AG04449 (cell line): ENCODE results near the gene NR0B2.

Experiments
- CTCF ChIA-PET: fragments of 350-600 bp; formaldehyde crosslinking; extraction: SDS; loops from one replicate; lab custom pipeline; 2021; ENCODE audit warnings: antibody characterized with exemption; lab: Yijun Ruan, JAX
- POLR2A ChIA-PET: fragments of 400-600, 350-600 bp; formaldehyde crosslinking; extraction: SDS; loops from one replicate; lab custom pipeline; 2020; ENCODE audit warnings: antibody characterized with exemption, inconsistent platforms; lab: Yijun Ruan, JAX
- DNase-seq: peaks from one replicate; pipeline ENCODE4 v3.0.0-alpha.2; 2010; ENCODE audit warnings: low read depth, low spot score
- H3K4me3 ChIP-seq: 2 replicates; pipeline ENCODE4 v1.5.1; 2011; ENCODE audit warnings: low read depth, mild to moderate bottlenecking, control low read depth, low read length
- TF ChIP-seq, protein P1 (sequence below): IDR thresholded peaks from one replicate; pipeline ENCODE4 v1.5.1; 2011; ENCODE audit warnings: mild to moderate bottlenecking, moderate library complexity, low read length, control low read depth, inconsistent platforms; ENCODE audit not compliant: insufficient read depth; ENCODE audit errors: missing control alignments

NR0B2 gene

DNA sequence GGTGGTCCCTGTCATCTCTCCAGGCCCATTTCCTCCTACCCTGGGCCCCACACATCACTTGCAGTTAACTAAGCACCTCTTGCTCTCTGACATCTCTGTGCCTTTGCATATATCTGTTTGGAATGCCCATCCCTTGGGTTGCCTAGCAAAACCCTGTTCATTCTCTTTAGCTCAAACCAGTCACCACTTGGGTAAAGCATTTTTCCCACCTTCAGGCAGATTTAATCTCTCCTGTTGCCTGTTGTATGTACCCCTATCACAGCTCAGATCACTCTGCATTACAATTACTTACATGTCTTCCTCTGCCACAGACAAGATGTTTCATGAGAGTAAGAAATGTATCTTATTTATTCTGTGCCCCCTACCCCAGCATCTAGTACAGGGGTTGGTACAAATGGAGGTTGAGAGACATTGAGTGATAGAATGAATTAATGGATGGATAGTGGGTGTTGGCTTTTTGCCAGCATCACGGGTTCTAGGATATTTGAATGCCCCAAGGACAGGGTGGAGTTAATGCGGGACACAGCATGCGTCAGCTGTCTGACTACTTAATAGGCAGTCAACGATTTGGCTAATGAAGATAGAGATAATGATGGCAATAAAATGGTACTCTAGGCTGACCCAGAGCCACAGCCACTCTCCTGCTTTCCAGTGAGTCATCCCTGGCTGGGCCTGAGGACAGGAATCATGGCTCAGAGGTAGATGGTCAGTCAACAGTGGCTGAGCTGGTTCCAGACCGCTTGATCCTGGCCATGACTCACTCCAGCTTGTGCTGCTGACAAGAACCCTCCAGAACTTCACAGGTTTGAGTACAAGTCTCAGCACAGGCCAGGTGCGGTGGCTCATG lies 6.5 kb downstream of the NR0B2 start:
- no peak overlapping the region for H3K4me3 ChIP-seq
- POLR2A ChIA-PET: interaction anchor here (1.1 kb wide), 1 partner anchor 17 kb away, joined by 4 read pairs; no protein-coding TSS in a partner anchor
- CTCF ChIA-PET: no interaction called here
- TF ChIP-seq, protein P1, sequence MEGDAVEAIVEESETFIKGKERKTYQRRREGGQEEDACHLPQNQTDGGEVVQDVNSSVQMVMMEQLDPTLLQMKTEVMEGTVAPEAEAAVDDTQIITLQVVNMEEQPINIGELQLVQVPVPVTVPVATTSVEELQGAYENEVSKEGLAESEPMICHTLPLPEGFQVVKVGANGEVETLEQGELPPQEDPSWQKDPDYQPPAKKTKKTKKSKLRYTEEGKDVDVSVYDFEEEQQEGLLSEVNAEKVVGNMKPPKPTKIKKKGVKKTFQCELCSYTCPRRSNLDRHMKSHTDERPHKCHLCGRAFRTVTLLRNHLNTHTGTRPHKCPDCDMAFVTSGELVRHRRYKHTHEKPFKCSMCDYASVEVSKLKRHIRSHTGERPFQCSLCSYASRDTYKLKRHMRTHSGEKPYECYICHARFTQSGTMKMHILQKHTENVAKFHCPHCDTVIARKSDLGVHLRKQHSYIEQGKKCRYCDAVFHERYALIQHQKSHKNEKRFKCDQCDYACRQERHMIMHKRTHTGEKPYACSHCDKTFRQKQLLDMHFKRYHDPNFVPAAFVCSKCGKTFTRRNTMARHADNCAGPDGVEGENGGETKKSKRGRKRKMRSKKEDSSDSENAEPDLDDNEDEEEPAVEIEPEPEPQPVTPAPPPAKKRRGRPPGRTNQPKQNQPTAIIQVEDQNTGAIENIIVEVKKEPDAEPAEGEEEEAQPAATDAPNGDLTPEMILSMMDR: no peak
- peak; percentile 21 for DNase-seq

GRCh38 chr1:26900815-26901511 lies 12.8 kb downstream of the NR0B2 start:
- H3K4me3 ChIP-seq: peak overlapping the region; percentile 98
- TF ChIP-seq, protein P1: no peak
- ChIA-PET CTCF (interaction anchor here (0.8 to 5.4 kb wide), 2 partner anchors 13 to 97 kb away, joined by 3 to 32 read pairs; no protein-coding TSS in a partner anchor), POLR2A (interaction anchor here (0.8 to 4.5 kb wide), 5 partner anchors 12 to 349 kb away, joined by 3 to 42 read pairs (median 5); partner anchors contain the start of genes GPN2 and TRNP1)
- DNase-seq: no peak

GRCh38 chr1:26900001-26900814 lies 13.6 kb downstream of the NR0B2 start, which contains the start of gene GPATCH3:
Gene GPATCH3 (minus strand): TSS chr1:26900467. CDS start chr1:26900442, 25 bp downstream.
- CTCF ChIA-PET: interaction anchor here (0.8 to 5.4 kb wide), 4 partner anchors 10 to 98 kb away, joined by 3 to 32 read pairs (median 4); partner anchors contain the start of gene GPN2
- DNase-seq: peak; percentile 42
- TF ChIP-seq, protein P1: no peak
- POLR2A ChIA-PET: interaction anchor here (0.8 to 4.5 kb wide), 5 partner anchors 12 to 348 kb away, joined by 3 to 42 read pairs (median 5); partner anchors contain the start of genes GPN2 and TRNP1
- H3K4me3 ChIP-seq: peak within 1 kb of the TSS; percentile 98

GRCh38 chr1:26897351-26897750 lies 16.4 kb downstream of the NR0B2 start:
- no peak for DNase-seq
- H3K4me3 ChIP-seq: no peak overlapping the region
- POLR2A ChIA-PET: interaction anchor here (4.5 kb wide), 1 partner anchor 9 kb away, joined by 42 read pairs; the partner anchor contains the start of gene GPN2
- CTCF ChIA-PET: interaction anchor here (5.4 kb wide), 1 partner anchor 10 kb away, joined by 32 read pairs; no protein-coding TSS in a partner anchor
- TF ChIP-seq, protein P1: no peak

DNA sequence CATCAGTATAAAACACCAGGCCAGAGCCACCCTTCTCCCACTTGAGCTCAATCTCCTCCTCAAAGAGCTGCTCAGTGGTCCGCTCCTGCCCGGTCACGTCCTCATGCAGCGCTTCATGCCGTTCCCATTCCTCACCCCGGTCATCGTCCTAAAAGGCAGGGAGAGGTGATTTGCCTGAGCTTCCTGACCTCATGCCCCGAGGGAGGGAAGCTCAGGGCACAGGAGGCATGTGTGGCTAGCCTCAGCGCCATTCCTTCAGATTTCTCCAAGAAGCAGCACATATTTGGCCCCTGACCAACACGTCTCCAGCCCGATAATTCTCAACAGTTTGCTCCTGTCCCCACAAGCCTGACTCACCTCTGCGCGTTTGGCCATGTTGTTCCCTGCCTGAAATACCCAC lies 19.5 kb downstream of the NR0B2 start:
- DNase-seq: no peak
- no peak overlapping the region for H3K4me3 ChIP-seq
- TF ChIP-seq, protein P1: no peak
- CTCF ChIA-PET: interaction anchor here (0.6 to 1.1 kb wide), 2 partner anchors 13 to 24 kb away, joined by 3 to 4 read pairs; no protein-coding TSS in a partner anchor
- POLR2A ChIA-PET: no interaction called here
